HFF-Myc (cell line): ENCODE data around the gene SLC35F1.

Source experiments
- DNase-seq: peaks from one replicate; pipeline ENCODE4 v3.0.0-alpha.2; 2011; ENCODE audit warnings: low read depth; ENCODE audit errors: extremely low read depth
- H3K4me3 ChIP-seq: replicated peaks from 2 replicates; pipeline ENCODE4 v1.5.1; 2011; ENCODE audit warnings: low read depth, mild to moderate bottlenecking, control low read depth, low read length
- TF ChIP-seq, protein P1 (sequence below): IDR thresholded peaks from 2 replicates; pipeline ENCODE4 v1.5.1; 2012; ENCODE audit warnings: mild to moderate bottlenecking, low read depth, low read length, control low read depth; ENCODE audit errors: missing control alignments

Gene SLC35F1

DNA sequence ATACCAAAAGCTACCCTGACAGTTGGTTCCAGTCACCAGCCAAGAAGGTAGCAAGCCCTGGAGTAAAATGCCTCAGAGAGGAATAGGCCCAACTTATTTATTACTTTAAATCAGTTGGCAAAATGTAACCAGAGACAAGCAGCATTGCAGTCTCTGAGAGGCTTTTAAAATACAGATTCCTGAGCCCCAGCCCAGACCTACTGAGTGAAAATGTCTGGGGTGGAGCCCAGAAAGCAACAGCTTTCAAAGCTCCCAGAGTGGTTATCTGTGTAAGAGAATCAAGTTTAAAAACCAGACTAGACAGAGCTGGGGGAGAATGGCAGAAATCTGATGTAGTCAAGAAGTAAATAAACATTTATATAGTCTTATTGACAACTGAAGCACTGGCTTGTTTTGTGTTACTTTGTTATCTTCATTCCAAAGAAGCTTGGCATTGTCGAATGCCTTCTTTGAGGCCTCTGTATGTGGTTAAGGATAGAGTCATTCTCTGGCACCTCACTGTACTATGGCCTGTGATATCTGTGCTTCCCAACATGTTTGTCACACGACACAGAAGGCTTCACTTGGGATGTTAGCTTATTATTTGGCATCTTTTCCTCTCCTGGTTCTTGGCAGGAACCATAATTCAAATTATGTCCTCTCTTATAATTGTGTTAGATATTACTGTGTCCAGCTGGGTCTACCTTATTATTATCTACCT, 313.5 kb downstream of the SLC35F1 start:
- no peak for DNase-seq
- TF ChIP-seq, protein P1, sequence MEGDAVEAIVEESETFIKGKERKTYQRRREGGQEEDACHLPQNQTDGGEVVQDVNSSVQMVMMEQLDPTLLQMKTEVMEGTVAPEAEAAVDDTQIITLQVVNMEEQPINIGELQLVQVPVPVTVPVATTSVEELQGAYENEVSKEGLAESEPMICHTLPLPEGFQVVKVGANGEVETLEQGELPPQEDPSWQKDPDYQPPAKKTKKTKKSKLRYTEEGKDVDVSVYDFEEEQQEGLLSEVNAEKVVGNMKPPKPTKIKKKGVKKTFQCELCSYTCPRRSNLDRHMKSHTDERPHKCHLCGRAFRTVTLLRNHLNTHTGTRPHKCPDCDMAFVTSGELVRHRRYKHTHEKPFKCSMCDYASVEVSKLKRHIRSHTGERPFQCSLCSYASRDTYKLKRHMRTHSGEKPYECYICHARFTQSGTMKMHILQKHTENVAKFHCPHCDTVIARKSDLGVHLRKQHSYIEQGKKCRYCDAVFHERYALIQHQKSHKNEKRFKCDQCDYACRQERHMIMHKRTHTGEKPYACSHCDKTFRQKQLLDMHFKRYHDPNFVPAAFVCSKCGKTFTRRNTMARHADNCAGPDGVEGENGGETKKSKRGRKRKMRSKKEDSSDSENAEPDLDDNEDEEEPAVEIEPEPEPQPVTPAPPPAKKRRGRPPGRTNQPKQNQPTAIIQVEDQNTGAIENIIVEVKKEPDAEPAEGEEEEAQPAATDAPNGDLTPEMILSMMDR: no peak

DNA sequence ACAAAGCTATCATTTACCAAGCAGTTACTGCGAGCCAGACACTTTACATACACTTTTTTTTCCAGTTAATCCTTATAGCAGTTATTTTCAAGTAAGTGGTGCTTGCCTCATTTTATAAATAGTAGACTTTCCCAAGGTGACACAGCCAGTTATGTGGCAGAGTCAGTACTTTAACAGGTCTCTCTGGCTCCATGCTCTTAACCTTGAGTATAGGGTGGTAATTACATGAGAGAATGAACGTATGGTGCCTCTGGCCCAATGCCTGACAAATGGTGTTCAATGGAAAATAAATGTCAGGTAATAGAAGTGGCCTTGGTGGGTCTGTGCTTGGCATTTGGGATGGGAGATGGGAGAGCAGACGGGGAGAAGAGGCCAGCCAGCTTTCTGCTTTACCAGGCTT, 316.3 kb downstream of the SLC35F1 start:
- TF ChIP-seq, protein P1: no peak
- no peak overlapping the region for H3K4me3 ChIP-seq
- DNase-seq: no peak

More for the DNA sequence above, 313.5 kb downstream of the SLC35F1 start:
- H3K4me3 ChIP-seq: no peak overlapping the region

DNA sequence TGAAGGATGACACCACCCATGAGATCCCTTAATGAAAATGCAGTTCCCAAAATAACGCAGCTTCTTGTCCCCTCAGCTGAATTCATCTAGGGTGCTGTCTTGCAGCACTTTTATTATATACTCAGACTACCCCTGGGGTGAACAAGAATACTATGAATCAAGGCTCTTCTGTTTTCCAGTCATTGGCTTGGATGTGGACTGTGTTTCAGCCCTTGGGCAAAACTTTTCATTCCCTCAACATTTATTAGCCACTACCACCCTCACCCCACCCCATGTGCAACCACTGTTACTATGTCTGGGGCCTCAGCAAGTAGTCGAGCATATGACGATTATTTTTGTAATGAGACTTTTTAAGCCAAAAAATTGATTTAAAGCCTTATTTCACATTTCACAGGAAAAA, 321.8 kb downstream of the SLC35F1 start:
- no peak for DNase-seq
- no peak overlapping the region for H3K4me3 ChIP-seq
- TF ChIP-seq, protein P1: no peak

DNA sequence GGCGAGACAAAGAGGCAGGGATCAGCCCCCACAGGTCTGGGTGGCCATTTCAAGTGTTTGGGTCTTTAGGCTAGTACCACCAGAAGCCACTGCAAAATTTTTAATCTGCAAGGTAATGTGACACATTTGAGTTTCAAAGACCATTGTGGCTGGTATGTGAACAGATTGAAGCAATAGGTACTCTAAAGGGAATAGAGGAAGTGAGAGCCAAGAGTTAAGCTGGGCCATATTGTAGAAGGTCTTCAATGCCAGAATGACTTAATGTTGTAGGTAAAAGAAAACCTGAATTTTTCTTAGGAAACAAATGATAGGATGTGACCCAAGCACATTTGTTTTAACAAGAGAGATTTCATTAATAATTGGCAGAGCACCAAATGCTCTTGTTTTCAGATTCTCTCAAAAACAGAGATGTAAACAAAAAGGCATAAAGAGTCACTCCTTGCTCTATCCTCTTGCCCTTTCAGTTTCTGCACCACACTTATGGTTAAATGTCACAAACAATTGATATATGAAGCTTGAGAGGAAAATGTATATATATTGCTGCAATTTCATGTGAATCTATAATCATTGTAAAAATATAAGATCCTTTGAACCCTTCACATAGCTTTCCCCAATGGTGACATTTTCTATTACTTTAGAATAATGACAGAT, 333.9 kb downstream of the SLC35F1 start:
- DNase-seq: no peak
- TF ChIP-seq, protein P1: no peak
- H3K4me3 ChIP-seq: no peak overlapping the region

DNA sequence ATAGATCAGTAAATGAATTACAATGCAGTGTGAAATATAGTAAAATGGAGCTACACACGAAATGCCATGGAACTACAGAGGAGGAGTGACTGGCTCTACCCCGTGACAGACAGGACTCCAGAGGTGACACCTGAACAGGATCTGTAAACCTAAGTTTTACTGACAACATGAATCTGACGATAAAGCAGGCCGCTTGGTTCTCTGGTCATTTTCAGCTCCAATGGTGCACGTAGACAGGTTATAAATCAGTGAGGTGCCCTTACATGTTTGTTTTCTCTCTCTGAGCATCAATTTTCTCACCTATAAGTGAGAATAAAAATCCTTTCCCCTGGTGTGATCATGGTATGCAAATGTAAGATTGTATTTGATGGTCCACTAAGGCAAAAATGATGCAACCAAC, 339.3 kb downstream of the SLC35F1 start:
- no peak overlapping the region for H3K4me3 ChIP-seq
- TF ChIP-seq, protein P1: no peak
- DNase-seq: no peak

DNA sequence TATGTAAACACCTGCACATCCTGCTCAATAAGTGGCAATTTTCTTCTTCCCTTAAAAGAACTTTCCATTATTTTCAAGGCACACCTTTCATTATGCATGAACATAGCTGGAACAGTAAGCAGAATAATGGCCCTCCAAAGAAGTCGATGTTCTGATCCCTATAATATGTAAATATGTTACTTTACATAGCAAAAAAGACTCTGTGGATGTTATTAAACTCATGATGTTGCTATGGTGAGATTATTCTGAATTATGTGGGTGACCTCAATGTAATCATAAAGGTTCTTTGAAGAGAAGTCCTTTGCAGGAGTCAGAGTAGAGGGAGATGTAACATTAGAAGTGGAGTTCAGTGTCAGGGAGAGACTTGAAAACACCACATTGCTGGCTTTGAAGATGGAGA, 341.1 kb downstream of the SLC35F1 start:
- TF ChIP-seq, protein P1: no peak
- no peak for DNase-seq
- no peak overlapping the region for H3K4me3 ChIP-seq
